ENCODE results near the gene PRRC2A. TPM values are rescaled to one million over a fixed set of nuclear protein-coding genes. Genes with fewer than 3 reads are reported as not detected.

PRRC2A gene
- total RNA-seq, 1 donor from 2014 or later = 66.0 TPM

Other genes starting within 250 kb of the PRRC2A start
- gene MICA, start 217.1 kb upstream of the PRRC2A start, total RNA-seq = 12.6 TPM in 2 replicates
- gene MICB, start 122.6 kb upstream of the PRRC2A start, total RNA-seq = 2.2 and 5.1 TPM in 2 replicates
- gene MCCD1, start 91.8 kb upstream of the PRRC2A start, total RNA-seq = not detected in 2 replicates
- 205 and 225 TPM in 2 replicates for gene DDX39B, start 78.7 kb upstream of the PRRC2A start, total RNA-seq
- 0.25 and 2.1 TPM in 2 replicates for gene ATP6V1G2, start 74.1 kb upstream of the PRRC2A start, total RNA-seq
- gene NFKBIL1, start 73.1 kb upstream of the PRRC2A start, total RNA-seq = 21.5 and 21.6 TPM in 2 replicates
- not detected in 2 replicates for gene LTA, start 48.4 kb upstream of the PRRC2A start, total RNA-seq
- gene TNF, start 45.1 kb upstream of the PRRC2A start, total RNA-seq = not detected in 2 replicates
- not detected in 2 replicates for gene LTB, start 38.3 kb upstream of the PRRC2A start, total RNA-seq
- gene LST1, start 34.4 kb upstream of the PRRC2A start, total RNA-seq = not detected in 2 replicates
- not detected in 2 replicates for gene NCR3, start 27.7 kb upstream of the PRRC2A start, total RNA-seq
- gene AIF1, start 5.5 kb upstream of the PRRC2A start, total RNA-seq = not detected in 2 replicates
- gene BAG6, start 31.9 kb downstream of the PRRC2A start, total RNA-seq = 169 and 177 TPM in 2 replicates
- gene APOM, start 35.2 kb downstream of the PRRC2A start, total RNA-seq = 2.0 and 2.3 TPM in 2 replicates
- 18.5 and 21.9 TPM in 2 replicates for gene C6orf47, start 40.1 kb downstream of the PRRC2A start, total RNA-seq
- 21.4 and 23.7 TPM in 2 replicates for gene GPANK1, start 44.3 kb downstream of the PRRC2A start, total RNA-seq
- 208 and 235 TPM in 2 replicates for gene CSNK2B, start 45.4 kb downstream of the PRRC2A start, total RNA-seq
- gene LY6G5B, start 49.3 kb downstream of the PRRC2A start, total RNA-seq = 0.44 and 0.50 TPM in 2 replicates
- gene LY6G5C, start 60.4 kb downstream of the PRRC2A start, total RNA-seq = 0.34 TPM in 1 of 2 replicates, not detected in the other
- gene ABHD16A, start 82.6 kb downstream of the PRRC2A start, total RNA-seq = 19.1 and 24.3 TPM in 2 replicates
- not detected in 2 replicates for gene LY6G6F, start 86.2 kb downstream of the PRRC2A start, total RNA-seq
- not detected in 2 replicates for gene LY6G6D, start 94.6 kb downstream of the PRRC2A start, total RNA-seq
- not detected in 2 replicates for gene LY6G6C, start 101.0 kb downstream of the PRRC2A start, total RNA-seq
- gene MPIG6B, start 102.7 kb downstream of the PRRC2A start, total RNA-seq = 0.06 TPM in 1 of 2 replicates, not detected in the other
- 48.5 and 60.7 TPM in 2 replicates for gene DDAH2, start 108.6 kb downstream of the PRRC2A start, total RNA-seq
- 293 and 305 TPM in 2 replicates for gene CLIC1, start 115.8 kb downstream of the PRRC2A start, total RNA-seq
- gene MSH5, start 119.3 kb downstream of the PRRC2A start, total RNA-seq = 1.6 and 4.2 TPM in 2 replicates
- 0.44 and 0.50 TPM in 2 replicates for gene SAPCD1, start 141.9 kb downstream of the PRRC2A start, total RNA-seq
- gene VWA7, start 156.6 kb downstream of the PRRC2A start, total RNA-seq = 0.10 and 0.12 TPM in 2 replicates
- gene VARS1, start 175.0 kb downstream of the PRRC2A start, total RNA-seq = 54.7 and 63.3 TPM in 2 replicates
- gene LSM2, start 186.3 kb downstream of the PRRC2A start, total RNA-seq = 36.0 and 38.2 TPM in 2 replicates
- 0.62 and 1.7 TPM in 2 replicates for gene HSPA1L, start 194.6 kb downstream of the PRRC2A start, total RNA-seq
- 93.9 and 97.6 TPM in 2 replicates for gene HSPA1A, start 194.8 kb downstream of the PRRC2A start, total RNA-seq
- gene HSPA1B, start 207.0 kb downstream of the PRRC2A start, total RNA-seq = 101 and 110 TPM in 2 replicates
- 36.7 and 43.2 TPM in 2 replicates for gene NEU1, start 242.1 kb downstream of the PRRC2A start, total RNA-seq

All from cardiac ventricle fibroblast (primary cell).